H1 (cell line): Measurements from ENCODE around the gene ELL2. TPM values are rescaled to one million over a fixed set of nuclear protein-coding genes. Genes with fewer than 3 reads are reported as not detected.

Experiments
- CBX5 ChIP-seq: fragments of 300-800, 300-1000 bp; sonication (generic); IDR thresholded peaks from 2 replicates; pipeline ENCODE4 v1.7.1; 2016; ENCODE audit warnings: antibody characterized with exemption, low read length, low read depth
- EGR1 ChIP-seq: IDR thresholded peaks from 2 replicates; pipeline ENCODE4 v1.6.1; 2011; ENCODE audit warnings: low read depth, low read length, borderline replicate concordance
- HDAC6 ChIP-seq: IDR thresholded peaks from one replicate; pipeline ENCODE4 v1.7.1; 2012; ENCODE audit warnings: low read depth, mild to moderate bottlenecking, inconsistent platforms, low read length, moderate library complexity
- NANOG ChIP-seq: IDR thresholded peaks from 2 replicates; pipeline ENCODE4 v1.6.1; 2011; ENCODE audit warnings: low read length, low read depth, mild to moderate bottlenecking, inconsistent platforms; ENCODE audit not compliant: insufficient read depth, poor library complexity, severe bottlenecking
- polyA plus RNA-seq, 7 experiments: library from polyadenylated mRNA; depleted of rRNA in 3 of 7; stranded (reverse) in 5 of 7; unstranded in 2 of 7; fragments of >200 nt in 5 of 7; fragments of 200-250 nt in 2 of 7; gene quantifications; 1 replicate in 5 of 7; 2 replicates in 1 of 7; 4 replicates in 1 of 7; pipeline versions ENCODE4 v1.2.1 to v1.2.3, GENCODE V29; 2011 to 2013; ENCODE audit warnings: missing spikeins in 2 of 7, mixed read lengths in 2 of 7
- total RNA-seq: library from RNA; stranded (reverse); fragmentation: NEBNext Ultra II Directional; extraction: Animal tissue kit (Norgen Biotek cat#: 25700); gene quantifications from 2 replicates; pipeline ENCODE4 v1.2.1, GENCODE V29; 2021

Gene ELL2
- total and polyA plus RNA-seq, 2 of the 8 experiments (the other 6 are each of a cell fraction or from before 2014, with no cell fraction given) = 6.3 to 29.4 TPM

- TF ChIP-seq HDAC6 (no peak), EGR1 (no peak), CBX5 (no peak), NANOG (no peak)
These were observed 39.6 kb upstream of the ELL2 start (continued) for GRCh38 chr5:96001262-96001661.
